Stimulated activated CD8-positive, alpha-beta memory T cell treated with anti-CD3 and anti-CD28 coated beads, Interleukin-12 subunit alpha, Interleukin-12 subunit beta, amount 100 ng/mL, for 24 hours (primary cell): ENCODE results near the gene AR.
"Not testable (repeated sequence)": the region's sequence is repeated elsewhere in the genome, so short reads cannot be mapped to it uniquely, and the experiment has no call there.

Experiments used
- DNase-seq: peaks from one replicate; pipeline ENCODE4 v3.0.0-alpha.2; 2020; ENCODE audit errors: extremely low read depth

AR gene

DNA sequence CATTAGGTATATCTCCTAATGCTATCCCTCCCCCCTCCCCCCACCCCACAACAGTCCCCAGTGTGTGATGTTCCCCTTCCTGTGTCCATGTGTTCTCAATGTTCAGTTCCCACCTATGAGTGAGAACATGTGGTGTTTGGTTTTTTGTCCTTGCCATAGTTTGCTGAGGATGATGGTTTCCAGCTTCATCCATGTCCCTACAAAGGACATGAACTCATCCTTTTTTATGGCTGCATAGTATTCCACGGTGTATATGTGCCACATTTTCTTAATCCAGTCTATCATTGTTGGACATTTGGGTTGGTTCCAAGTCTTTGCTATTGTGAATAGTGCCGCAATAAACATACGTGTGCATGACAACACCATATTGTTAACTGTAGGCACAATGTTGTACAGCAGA, 93.5 kb downstream of the AR start:
- not testable (repeated sequence) for DNase-seq

DNA sequence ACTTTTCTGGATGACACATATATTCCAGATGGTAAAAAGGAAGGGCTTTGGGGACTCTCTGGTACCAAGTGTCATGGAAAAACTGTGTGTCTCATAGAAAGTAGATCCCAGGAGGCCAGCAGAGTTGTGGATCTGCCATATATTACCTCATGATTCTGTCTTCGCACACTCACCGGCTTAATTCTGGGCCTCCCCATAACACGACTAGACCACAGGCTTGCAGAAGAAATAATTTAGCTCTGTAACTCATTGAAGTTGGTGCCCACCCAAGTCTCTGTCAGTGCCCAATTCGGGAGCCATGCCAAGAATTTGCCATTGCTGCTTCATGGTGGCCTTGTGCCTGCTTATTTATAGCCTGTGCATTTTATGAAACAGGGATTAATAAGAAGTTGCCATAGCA, 104.5 kb downstream of the AR start:
- no peak for DNase-seq

DNA sequence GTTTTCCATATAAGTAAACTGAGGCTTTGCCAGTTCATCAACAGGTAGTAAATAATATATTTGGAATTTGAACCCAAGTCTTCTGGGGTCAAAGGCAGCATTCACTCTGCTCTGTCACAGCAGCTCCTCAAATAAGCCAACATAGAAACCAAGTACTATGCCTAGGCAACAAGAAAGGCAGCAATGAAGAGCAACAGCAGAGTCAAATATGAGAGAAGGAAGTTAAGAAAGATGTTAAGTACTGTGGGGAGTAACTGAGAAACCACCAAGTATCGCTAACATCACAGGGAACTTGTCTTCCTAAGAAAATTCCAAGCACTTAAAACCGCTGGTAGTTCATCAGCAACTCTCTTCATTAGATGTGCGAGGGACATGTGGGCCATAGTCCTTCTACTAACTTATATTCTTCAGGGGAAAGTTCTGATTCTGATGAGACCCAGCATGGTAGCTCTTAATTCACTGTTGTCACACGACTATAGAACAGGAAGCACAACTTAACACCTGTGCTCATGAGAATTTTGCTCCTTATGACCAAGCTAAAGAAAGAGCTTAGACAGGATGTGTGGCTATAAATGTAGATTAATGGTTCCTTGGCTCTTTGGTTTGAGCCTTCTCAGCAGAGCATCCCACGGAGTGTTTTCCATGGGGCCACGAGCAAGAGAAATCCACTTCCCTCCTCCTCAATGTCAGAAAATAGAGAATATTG, 107.8 kb downstream of the AR start:
- no peak for DNase-seq

DNA sequence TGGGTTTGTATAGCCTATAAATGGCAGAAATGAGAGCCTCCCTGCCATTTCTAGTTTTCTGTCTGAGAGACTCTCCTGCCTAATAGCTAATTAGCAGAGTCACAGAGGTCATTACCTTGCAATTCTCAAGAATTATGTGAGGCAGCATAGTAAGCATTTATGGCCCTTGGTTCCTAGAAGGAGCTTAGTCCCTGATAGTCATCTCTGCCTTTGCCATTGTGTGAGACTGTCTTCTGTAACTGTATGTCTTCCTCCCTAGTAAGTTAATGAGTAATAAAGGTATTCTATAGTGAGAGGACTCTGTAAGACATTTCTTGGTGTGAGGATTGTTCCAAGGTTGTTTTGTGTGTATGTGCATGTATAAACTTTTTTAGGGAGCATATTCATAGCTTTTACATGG, 108.7 kb downstream of the AR start:
- no peak for DNase-seq

DNA sequence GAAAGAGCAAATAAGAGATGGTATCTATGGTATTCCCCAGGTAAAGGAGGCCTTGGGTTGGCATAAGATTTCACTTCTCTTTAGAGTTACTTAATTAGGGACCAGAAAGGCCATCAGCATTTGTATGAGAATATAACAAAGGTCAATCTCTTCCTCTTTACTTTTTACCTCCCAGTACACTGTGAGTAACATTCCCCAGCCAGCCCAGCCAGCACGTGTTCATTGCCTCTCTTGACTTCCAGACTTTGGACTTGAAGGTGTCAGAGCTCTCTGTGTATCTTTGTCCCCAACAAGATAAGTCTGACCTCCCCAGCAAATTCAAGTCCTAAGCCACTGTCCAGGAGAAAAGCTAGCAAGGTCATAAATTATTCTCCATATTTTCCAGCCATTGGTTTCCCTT, 110.5 kb downstream of the AR start:
- no peak for DNase-seq

DNA sequence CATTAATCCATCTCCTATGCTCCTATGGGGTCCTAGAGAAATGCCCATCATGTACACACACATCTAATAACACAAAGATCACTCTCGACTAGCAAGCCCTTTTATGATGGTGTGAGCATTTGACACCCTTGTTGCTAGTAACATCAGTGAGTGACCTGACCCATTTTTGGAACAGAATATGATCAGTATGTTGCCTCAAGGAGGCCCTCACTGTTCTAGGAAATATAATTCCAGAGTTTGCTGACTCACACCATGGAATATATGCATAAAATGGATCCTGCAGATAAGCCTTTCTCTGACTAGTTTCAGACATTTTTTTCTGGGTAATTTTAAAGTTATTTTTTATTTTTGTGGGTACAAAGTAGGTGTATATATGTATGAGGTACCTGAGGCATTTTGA, 121.8 kb downstream of the AR start:
- DNase-seq: no peak

DNA sequence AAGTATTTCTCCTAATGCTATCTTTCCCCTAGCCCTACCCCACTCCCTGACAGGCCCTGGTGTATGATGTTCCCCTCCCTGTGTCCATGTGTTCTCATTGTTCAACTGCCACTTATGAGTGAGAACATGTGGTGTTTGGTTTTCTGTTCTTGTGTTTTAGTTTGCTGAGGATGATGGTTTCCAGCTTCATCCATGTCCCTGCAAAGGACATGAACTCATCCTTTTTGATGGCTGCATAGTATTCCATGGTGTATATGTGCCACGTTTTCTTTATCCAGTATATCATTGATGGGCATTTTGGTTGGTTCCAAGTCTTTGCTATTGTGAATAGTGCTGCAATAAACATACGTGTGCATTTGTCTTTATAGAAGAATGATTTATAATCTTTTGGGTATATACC, 126.9 kb downstream of the AR start:
- DNase-seq: not testable (repeated sequence)

DNA sequence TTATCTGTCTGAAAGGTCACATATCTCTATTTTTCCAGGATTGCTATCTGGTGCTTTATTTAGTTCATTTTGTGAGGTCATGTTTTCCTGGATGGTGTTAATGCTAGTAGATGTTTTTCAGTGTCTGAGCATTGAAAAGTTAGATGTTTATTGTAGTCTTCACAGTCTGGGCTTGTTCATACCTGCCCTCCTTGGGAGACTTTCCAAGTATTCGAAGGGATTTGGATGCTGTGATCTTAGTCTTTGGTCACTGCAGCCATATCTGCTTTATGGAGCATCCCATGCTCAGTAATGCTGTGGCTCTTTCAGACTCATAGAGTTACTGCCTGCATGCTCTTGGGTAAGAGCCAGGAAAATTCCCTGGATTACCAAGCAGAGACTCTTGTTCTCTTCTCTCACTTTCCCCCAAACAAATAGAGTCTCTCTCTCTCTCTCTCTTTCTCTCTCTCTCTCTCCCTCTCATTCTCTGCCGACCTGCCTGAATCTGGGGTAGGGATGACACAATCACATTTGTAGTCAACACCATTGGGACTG, 130.0 kb downstream of the AR start:
- no peak for DNase-seq

DNA sequence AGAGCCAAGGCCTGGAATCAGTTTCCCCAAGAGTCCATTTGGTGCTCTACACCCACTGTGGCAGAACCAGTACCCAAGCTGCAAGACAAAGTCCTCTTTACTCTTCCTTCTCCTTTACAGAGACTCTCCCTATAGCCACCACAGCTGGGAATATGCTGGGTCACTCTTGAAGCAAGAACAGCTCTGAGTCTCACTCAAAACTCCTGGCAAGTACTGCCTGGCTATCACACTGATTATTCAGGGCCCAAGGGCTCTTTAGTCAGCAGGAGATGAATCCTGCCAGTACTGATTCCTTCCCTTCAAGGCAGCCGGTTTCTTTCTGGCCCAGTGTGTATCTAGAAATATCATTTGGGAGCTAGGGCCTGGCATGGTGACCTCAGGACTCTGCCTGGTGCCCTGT, 130.9 kb downstream of the AR start:
- no peak for DNase-seq

DNA sequence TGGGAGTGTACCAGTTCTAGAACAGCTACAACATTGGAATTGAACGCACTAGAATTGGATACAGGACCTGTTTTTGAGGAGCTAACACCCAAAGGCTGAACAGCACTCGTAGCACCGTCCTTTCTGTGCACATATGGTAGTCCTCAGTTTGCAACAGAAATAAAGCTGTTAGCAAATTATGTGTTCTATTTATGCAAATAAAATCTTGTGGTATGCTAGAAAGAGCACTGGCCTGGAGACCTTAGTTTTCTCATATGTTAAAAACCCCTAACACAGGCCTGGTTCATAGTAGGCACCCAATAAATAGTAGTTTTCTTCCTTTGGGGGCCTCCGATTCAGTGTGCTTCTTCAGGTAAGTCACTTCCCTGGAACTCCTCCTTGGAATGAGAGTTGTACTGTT, 140.3 kb downstream of the AR start:
- no peak for DNase-seq

DNA sequence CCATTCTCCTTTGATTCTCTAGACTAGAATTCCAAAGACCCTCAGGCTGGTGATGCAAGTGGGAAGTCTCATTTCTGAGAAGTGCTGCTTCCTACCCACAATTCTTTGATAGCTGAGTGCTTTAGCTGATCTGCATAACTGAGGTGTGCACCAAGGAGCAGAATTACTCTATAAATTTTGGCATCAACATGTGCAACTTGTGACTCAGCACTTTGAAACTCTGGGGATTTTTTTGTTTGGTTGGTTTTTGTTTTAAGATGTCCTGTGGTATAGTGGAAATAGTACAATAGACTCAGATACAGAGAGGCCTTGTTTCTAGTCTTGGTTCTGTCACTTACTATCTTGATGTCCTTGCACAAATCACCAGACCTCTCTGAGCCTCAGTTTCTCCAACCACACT, 148.4 kb downstream of the AR start:
- no peak for DNase-seq

DNA sequence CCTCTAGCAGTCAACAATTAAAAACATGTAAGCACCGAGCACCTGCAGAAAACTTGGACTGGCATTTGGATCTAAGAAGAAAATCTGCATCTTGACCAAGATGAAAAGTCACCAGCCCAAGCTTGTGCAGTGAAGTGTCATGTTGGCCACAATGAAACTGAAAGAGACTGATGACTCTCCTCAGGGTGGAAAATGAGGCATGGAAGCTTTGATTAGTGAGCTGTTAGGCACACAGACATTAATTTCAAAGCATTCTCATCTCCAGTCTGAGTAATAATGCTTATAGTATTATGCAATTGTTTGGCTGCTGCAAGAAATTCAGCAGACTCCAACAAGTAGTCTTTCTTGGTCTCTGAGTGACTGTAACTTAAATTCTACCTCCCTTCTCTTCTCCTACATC, 150.1 kb downstream of the AR start:
- DNase-seq: no peak

DNA sequence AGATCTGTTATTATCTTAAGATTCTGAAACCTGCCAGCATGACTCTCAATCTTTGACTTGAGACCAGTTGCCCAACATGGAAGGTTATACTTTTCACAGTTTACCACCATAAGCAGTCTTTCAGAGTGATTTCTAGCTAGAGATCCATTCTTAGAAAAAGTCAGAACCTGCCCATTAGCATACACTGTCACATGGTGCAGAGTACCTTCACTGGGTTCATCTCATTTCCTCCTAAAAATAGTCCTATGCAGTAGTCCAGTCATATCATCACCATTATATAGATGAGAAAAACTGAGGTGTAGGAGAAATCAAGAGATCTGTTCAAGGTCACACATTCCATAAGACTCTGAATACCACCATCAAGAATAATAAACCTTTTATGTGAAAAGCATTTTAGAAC, 153.6 kb downstream of the AR start:
- DNase-seq: no peak

DNA sequence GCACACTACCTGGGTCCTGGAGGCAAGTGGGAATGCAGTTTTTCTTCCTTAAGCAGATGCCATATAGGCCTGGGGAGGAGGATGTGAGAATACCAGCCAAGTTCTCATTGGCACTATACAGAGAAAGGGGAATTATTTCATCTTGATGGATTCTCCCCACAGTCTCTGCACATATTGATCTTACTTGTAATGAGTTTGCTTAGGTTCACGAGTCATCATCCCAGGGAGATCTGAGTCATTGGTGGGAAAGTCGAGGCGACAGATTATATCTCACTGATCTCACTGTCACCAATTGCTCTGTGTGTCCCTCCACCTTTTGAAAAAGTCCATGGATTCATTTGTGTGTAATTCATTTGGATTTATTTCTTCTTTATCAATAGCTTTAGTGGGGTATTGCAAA, 156.8 kb downstream of the AR start:
- DNase-seq: no peak

DNA sequence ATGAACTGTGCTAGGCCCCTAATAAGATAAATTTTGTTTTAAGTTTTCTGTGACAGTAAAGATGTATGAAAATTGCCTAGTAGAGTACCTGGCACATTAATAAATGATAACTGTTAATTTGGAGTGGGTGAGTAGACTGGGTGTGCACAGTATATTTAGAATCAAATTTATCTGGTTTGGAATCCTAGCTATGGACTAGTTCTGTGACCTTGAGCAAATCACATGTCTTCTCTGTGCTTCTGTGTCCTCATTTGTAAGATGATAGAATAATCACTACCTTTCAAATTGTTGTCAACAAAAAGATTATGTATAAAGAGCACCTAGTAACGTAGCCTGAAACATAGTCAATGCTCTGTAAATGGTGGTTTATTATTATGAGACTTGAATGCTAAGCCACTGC, 170.2 kb downstream of the AR start:
- DNase-seq: no peak

DNA sequence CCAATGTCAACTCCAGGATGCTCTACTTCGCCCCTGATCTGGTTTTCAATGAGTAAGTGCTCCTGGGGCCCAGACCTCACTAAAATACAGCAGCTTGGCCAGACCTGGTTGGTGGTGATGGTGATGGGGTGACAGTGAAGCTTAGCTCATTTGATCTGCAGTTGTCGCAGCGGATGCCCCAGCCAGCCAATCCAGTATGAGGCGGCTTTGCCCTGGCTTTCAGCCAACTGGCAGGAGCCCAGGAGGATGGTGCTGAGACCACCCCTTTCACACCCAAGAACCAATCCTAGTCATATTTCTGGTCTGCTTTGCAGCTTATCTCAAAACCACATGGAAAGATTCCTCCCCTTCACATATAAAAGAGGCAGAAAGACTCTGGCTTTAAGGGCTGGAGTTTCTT, 173.8 kb downstream of the AR start:
- DNase-seq: no peak

DNA sequence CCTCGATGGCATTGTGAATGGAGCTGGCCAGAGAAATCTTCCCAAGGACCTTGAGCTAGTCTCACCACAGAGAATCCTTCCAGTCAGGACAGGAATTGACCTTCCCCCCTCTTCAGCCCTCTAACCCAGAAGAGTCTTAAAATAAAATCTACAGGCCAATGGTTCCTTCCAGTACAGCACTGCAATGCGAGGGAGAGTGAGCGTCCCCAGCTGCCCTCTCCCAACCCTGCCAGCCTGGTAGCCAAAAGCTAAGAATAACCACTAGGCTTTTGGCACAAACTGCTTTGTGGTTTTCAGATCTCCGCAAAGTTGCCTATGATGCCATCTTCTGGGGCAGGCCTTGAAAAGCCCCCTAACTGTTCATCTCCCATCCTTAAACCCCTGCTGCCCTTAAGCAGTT, 175.1 kb downstream of the AR start:
- no peak for DNase-seq

DNA sequence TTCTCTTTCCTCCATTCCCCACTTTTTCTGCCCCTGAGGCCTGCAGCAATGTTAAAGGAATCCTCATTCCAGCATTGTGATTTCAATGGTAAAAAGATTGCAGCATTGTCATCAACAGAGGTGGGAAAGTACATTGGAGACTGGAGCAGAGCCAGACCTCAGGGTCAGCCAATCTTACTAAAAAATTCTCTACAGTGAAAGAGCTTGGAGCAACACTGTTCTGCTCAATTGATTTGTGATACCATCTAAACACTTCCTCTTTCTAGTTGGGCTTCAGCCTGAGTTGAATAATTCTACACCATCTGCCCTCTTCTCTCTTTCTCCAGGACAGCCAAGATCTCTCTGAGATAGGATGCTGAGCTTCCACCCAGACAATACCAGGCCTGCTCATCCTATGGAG, 176.5 kb downstream of the AR start:
- no peak for DNase-seq

DNA sequence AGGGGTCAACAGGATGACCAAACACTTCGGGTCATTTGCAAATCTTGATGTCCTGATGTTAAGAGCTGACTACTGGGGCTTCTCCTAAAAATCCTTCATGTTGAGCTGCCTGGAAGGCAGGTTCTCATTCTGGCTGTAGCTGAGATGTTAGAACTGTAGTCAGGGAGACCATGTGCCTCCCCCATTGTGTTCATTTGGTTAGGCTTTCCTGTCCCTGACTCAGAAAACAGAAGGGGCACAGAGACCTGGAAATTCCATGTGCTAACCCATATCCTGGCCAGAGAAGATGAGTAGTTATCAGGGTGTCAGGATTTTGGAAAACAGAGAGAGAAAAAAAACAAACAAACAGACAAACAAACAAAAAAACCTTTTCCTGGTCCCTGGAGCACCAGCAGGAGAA, 177.5 kb downstream of the AR start:
- no peak for DNase-seq

DNA sequence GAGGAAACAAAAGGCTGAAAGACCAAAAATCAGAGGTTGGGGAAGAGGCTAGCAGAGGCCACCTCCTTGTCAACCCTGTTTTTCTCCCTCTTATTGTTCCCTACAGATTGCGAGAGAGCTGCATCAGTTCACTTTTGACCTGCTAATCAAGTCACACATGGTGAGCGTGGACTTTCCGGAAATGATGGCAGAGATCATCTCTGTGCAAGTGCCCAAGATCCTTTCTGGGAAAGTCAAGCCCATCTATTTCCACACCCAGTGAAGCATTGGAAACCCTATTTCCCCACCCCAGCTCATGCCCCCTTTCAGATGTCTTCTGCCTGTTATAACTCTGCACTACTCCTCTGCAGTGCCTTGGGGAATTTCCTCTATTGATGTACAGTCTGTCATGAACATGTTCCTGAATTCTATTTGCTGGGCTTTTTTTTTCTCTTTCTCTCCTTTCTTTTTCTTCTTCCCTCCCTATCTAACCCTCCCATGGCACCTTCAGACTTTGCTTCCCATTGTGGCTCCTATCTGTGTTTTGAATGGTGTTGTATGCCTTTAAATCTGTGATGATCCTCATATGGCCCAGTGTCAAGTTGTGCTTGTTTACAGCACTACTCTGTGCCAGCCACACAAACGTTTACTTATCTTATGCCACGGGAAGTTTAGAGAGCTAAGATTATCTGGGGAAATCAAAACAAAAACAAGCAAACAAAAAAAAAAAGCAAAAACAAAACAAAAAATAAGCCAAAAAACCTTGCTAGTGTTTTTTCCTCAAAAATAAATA, 179.9 kb downstream of the AR start:
- DNase-seq: no peak

DNA sequence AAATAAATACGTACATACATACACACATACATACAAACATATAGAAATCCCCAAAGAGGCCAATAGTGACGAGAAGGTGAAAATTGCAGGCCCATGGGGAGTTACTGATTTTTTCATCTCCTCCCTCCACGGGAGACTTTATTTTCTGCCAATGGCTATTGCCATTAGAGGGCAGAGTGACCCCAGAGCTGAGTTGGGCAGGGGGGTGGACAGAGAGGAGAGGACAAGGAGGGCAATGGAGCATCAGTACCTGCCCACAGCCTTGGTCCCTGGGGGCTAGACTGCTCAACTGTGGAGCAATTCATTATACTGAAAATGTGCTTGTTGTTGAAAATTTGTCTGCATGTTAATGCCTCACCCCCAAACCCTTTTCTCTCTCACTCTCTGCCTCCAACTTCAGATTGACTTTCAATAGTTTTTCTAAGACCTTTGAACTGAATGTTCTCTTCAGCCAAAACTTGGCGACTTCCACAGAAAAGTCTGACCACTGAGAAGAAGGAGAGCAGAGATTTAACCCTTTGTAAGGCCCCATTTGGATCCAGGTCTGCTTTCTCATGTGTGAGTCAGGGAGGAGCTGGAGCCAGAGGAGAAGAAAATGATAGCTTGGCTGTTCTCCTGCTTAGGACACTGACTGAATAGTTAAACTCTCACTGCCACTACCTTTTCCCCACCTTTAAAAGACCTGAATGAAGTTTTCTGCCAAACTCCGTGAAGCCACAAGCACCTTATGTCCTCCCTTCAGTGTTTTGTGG, 180.7 kb downstream of the AR start:
- DNase-seq: no peak

DNA sequence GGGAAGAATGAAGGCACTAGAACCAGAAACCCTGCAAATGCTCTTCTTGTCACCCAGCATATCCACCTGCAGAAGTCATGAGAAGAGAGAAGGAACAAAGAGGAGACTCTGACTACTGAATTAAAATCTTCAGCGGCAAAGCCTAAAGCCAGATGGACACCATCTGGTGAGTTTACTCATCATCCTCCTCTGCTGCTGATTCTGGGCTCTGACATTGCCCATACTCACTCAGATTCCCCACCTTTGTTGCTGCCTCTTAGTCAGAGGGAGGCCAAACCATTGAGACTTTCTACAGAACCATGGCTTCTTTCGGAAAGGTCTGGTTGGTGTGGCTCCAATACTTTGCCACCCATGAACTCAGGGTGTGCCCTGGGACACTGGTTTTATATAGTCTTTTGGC, 181.7 kb downstream of the AR start:
- no peak for DNase-seq

DNA sequence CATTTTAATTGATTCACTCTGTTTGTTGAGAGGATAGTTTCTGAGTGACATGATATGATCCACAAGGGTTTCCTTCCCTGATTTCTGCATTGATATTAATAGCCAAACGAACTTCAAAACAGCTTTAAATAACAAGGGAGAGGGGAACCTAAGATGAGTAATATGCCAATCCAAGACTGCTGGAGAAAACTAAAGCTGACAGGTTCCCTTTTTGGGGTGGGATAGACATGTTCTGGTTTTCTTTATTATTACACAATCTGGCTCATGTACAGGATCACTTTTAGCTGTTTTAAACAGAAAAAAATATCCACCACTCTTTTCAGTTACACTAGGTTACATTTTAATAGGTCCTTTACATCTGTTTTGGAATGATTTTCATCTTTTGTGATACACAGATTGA, 182.2 kb downstream of the AR start:
- no peak for DNase-seq
